LNCaP clone FGC (cell line): ENCODE measurements around the gene MGST1.
"Not testable (repeated sequence)": the region's sequence is repeated elsewhere in the genome, so short reads cannot be mapped to it uniquely, and the experiment has no call there.

ENCODE experiments used
- DNase-seq: peaks from one replicate; pipeline ENCODE4 v3.0.0-alpha.2; 2011; ENCODE audit warnings: low read depth
- H3K4me3 ChIP-seq: 2 replicates; pipeline ENCODE4 v1.5.1; 2011; ENCODE audit warnings: mild to moderate bottlenecking, low read depth, low read length, control low read depth
- CTCF ChIP-seq: IDR thresholded peaks from 2 replicates; pipeline ENCODE4 v1.5.1; 2012; ENCODE audit warnings: mild to moderate bottlenecking; ENCODE audit not compliant: control insufficient read depth, insufficient read depth; ENCODE audit errors: extremely low read depth

The MGST1 gene

DNA sequence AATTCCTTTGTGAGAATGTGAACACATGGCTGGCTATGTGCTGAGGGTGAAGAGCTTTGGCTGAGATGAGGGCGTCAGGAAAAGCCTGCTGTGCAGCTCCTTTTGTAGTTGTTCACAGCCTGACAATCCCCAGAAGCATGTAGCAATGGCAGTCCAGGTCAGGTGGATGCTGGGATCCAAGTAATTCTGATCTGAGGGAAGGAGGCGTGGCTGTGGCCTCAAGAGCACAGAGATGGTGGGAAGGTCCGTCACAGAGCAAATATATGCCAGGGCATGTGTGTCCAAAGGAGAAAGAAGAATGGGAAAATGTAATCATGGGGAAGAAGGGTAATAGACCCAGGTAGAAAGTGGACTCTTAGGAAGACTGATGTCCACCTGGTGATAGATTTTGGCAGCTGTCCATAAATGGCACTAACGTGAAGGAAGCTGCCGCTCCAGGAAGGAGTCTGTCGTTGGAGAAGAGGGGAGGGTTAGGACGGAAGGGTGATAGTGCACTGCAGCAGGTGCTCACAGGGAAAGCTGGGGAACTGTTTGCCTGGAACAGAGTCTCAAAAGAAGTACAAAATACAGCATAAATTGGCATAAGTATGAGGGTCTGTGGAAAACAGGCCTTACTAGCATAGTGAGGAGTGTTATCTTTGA lies 13.8 kb downstream of the MGST1 start:
- no peak for DNase-seq
- H3K4me3 ChIP-seq, result no peak overlapping the region
- no peak for TF ChIP-seq CTCF

DNA sequence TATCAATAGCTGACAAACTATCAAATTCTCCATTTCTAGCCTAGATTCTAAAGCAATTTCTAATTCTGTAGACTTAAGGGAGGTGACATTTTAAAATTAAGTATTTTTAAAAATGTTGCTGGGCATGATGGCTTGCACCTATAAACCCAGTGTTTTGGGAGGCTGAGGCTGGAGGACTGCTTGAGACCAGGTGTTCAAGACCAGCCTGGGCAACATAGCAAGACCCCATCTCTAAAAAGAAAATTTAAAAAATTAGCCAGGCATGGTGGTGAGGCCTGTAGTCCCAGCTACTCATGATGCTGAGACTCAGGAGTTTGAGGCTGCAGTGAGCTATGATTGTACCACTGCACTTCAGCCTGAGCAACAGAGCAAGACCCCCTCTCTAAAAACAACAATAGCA lies 15.1 kb downstream of the MGST1 start:
- no peak for DNase-seq
- H3K4me3 ChIP-seq, result no peak overlapping the region
- no peak for TF ChIP-seq CTCF

- no peak for TF ChIP-seq CTCF
- DNase-seq, result no peak
- no peak overlapping the region for H3K4me3 ChIP-seq
Observed at GRCh38 chr12:16369156-16369555, 21.7 kb downstream of the MGST1 start.

GRCh38 chr12:16370096-16370495 lies 22.7 kb downstream of the MGST1 start:
- DNase-seq, result no peak
- H3K4me3 ChIP-seq, result no peak overlapping the region
- TF ChIP-seq CTCF, result no peak

DNA sequence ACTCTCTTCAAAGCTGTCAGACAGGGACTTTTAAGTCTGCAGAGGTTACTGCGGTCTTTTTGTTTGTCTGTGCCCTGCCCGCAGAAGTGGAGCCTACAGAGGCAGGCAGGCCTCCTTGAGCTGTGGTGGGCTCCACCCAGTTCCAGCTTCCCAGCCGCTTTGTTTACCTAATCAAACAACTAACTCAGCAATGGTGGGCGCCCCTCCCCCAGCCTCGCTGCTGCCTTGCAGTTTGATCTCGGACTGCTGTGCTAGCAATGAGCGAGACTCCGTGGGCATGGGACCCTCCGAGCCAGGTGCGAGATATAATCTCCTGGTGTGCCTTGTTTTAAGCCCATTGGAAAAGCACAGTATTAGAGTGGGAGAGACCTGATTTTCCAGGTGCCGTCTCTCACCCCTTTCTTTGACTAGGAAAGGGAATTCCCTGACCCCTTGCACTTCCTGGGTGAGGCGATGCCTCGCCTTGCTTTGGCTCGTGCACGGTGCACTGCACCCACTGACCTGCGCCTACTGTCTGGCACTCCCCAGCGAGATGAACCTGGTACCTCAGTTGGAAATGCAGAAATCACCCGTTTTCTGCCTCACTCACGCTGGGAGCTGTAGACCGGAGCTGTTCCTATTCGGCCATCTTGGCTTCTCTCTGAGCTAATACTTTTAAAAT lies 35.3 kb downstream of the MGST1 start:
- not testable (repeated sequence) for H3K4me3 ChIP-seq, DNase-seq

- no peak for TF ChIP-seq CTCF
Observed at GRCh38 chr12:16384732-16385131, 37.3 kb downstream of the MGST1 start.

DNA sequence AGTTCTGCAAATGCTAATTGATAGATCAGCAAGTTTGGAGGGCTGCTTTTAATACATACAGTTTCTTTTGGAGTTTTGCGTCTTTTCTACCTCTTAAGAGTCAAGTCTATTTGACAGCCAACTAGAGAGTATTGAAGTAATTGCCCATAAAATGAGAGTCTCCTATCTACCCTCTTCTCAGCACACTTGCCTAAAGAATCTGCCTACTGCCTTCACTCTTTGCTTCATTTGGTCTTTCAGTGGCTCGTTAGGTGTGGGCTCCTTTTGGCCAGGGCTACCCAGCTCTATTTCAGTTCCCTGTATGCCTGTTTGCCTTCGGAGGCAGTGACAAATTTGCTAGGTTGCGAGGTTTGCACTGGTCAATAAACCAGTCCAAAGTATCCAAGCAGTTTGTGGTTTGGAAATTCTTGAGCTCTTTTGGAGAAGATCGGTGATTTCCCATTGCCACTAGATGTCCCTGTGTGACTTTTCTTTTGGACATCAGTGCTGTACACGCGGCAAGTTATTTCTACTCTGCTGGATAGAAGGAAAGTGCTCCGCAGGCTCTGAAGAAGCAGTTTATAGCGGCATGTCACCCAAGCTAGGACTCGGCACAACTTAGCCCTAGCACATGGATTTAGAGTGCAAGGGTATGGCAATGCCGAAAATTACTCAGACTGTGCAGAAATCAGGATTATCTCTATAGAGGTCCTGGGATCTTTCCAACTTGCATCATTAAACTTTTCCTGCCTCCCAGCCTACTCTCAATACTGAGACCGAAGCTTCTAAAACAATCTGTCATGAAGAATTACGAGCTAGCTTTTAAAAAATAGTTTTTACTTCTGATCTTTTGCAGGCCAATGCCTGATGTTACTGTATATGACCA lies 38.6 kb downstream of the MGST1 start:
- peak; percentile 50 for DNase-seq
- H3K4me3 ChIP-seq, result no peak overlapping the region
- peak; percentile 75 for TF ChIP-seq CTCF

More at GRCh38 chr12:16384732-16385131, 37.3 kb downstream of the MGST1 start:
- H3K4me3 ChIP-seq, result no peak overlapping the region
- no peak for DNase-seq
